ENCODE measurements around the gene ANKRD34B.

GRCh38 chr5:80555099-80555498 lies 15.0 kb downstream of the ANKRD34B start:
- TF ChIP-seq POLR2A (IDR thresholded peaks at IDR 0.05) = no peak
- TF ChIP-seq, protein P1, sequence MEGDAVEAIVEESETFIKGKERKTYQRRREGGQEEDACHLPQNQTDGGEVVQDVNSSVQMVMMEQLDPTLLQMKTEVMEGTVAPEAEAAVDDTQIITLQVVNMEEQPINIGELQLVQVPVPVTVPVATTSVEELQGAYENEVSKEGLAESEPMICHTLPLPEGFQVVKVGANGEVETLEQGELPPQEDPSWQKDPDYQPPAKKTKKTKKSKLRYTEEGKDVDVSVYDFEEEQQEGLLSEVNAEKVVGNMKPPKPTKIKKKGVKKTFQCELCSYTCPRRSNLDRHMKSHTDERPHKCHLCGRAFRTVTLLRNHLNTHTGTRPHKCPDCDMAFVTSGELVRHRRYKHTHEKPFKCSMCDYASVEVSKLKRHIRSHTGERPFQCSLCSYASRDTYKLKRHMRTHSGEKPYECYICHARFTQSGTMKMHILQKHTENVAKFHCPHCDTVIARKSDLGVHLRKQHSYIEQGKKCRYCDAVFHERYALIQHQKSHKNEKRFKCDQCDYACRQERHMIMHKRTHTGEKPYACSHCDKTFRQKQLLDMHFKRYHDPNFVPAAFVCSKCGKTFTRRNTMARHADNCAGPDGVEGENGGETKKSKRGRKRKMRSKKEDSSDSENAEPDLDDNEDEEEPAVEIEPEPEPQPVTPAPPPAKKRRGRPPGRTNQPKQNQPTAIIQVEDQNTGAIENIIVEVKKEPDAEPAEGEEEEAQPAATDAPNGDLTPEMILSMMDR (IDR thresholded peaks at IDR 0.05) = no peak
